Activated CD4-positive, alpha-beta memory T cell treated with anti-CD3 and anti-CD28 coated beads, Interleukin-2, amount 10 ng/mL, durations not matched to agents 7 days and 5 days (primary cell): ENCODE data around the gene PC. TPM values are rescaled to one million over a fixed set of nuclear protein-coding genes. Genes with fewer than 3 reads are reported as not detected.

Source experiments
- CTCF ChIA-PET: fragments of 350-600 bp; sonication (Branson Sonifier 250); formaldehyde crosslinking; loops from one replicate; lab custom pipeline; 2021; ENCODE audit warnings: antibody characterized with exemption, inconsistent platforms; lab: Charles Lee
- POLR2A ChIA-PET: fragments of 350-600 bp; sonication (Branson Sonifier 250); formaldehyde crosslinking; loops from one replicate; lab custom pipeline; 2021; ENCODE audit warnings: antibody characterized with exemption; lab: Charles Lee
- DNase-seq: peaks from one replicate; pipeline ENCODE4 v3.0.0-alpha.2; 2020
- H3K27ac Mint-ChIP-seq: one replicate; pipeline ENCODE4 v1.8.0; 2021; ENCODE audit warnings: mild to moderate bottlenecking, mixed read lengths
- H3K27me3 Mint-ChIP-seq: one replicate; pipeline ENCODE4 v1.8.0; 2021; ENCODE audit warnings: mixed read lengths
- H3K36me3 Mint-ChIP-seq: one replicate; pipeline ENCODE4 v1.8.0; 2021; ENCODE audit warnings: low read depth, mixed read lengths
- H3K4me1 Mint-ChIP-seq: one replicate; pipeline ENCODE4 v1.8.0; 2021; ENCODE audit warnings: mixed read lengths
- H3K4me3 Mint-ChIP-seq: one replicate; pipeline ENCODE4 v1.8.0; 2021; ENCODE audit warnings: mild to moderate bottlenecking, mixed read lengths
- H3K9me3 Mint-ChIP-seq: one replicate; pipeline ENCODE4 v1.8.0; 2021; ENCODE audit warnings: mixed read lengths
- total RNA-seq, 2 experiments: library from RNA; stranded (reverse); gene quantifications; one replicate each; pipeline ENCODE4 v1.2.3, GENCODE V29; 2021

PC gene
- total RNA-seq, 2 experiments from 2014 or later = 5.1 to 7.4 TPM

DNA sequence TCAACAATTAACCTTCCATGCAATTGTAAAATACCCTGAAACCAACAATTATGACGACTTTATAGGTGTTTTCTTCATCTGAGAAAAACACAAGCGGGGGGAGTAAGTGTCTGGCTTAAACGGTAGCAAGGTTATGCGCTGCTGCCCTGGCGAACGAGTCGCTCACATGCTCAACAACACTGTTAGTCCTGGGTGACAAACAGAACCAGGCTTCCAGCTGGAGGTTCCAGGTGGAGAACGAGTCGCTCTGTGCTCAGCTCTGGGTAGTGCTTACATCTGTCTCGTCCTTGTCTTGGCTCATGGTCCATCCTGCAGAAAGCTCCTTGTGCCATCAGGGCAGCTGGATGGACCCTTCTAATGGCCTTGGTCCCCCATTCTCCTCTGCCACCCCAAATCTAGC lies 48.2 kb downstream of the PC start:
- Mint-ChIP-seq H3K36me3 (no peaks in the 10 kb centered on the region), H3K4me1 (no peaks in the 10 kb centered on the region), H3K9me3 (no peaks in the 10 kb centered on the region), H3K27ac (no peak overlapping the region), H3K4me3 (no peak overlapping the region), H3K27me3 (no peaks in the 10 kb centered on the region)
- CTCF ChIA-PET = no interaction called here
- POLR2A ChIA-PET = no interaction called here
- no peak for DNase-seq

DNA sequence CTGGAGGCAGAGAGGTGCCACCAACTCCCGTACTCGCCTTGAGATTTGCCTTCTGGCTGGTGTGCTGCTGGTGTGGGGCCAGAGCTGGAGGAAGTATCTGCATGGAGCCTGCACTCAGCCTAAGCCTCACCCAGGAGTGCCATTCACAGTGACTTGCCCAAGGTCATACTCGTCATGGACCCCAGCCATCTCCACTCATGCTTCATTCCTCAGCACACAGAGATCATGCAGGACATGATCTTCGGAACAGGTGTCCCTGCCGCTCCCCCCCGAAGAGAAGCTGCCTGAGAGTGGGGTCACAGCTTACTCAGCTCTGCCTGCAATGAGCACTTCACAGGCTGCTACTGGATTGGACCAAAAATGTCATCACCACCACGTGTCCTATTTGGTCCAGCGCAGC lies 49.0 kb downstream of the PC start:
- DNase-seq = no peak
- ChIA-PET CTCF (no interaction called here), POLR2A (no interaction called here)
- Mint-ChIP-seq H3K4me3 (no peak overlapping the region), H3K4me1 (no peaks in the 10 kb centered on the region), H3K9me3 (no peaks in the 10 kb centered on the region), H3K27me3 (no peaks in the 10 kb centered on the region), H3K27ac (no peak overlapping the region), H3K36me3 (no peaks in the 10 kb centered on the region)

GRCh38 chr11:66907751-66908630 lies 50.2 kb downstream of the PC start:
- no peak for DNase-seq
- H3K9me3 Mint-ChIP-seq = no peaks in the 10 kb centered on the region
- no peak overlapping the region for H3K27ac Mint-ChIP-seq
- CTCF ChIA-PET = interaction anchor here (0.6 kb wide), 1 partner anchor 72 kb away, joined by 3 read pairs; no protein-coding TSS in a partner anchor
- POLR2A ChIA-PET = no interaction called here
- H3K36me3 Mint-ChIP-seq = no peaks in the 10 kb centered on the region
- no peak overlapping the region for H3K4me3 Mint-ChIP-seq
- H3K4me1 Mint-ChIP-seq = no peaks in the 10 kb centered on the region
- no peaks in the 10 kb centered on the region for H3K27me3 Mint-ChIP-seq

- no peaks in the 10 kb centered on the region for H3K4me1 Mint-ChIP-seq
- H3K27ac Mint-ChIP-seq = no peak overlapping the region
- ChIA-PET CTCF (interaction anchor here (0.5 to 0.6 kb wide), 2 partner anchors 34 to 683 kb away, joined by 3 to 6 read pairs; no protein-coding TSS in a partner anchor), POLR2A (no interaction called here)
- H3K9me3 Mint-ChIP-seq = no peaks in the 10 kb centered on the region
- no peaks in the 10 kb centered on the region for H3K27me3 Mint-ChIP-seq
- no peaks in the 10 kb centered on the region for H3K36me3 Mint-ChIP-seq
- no peak overlapping the region for H3K4me3 Mint-ChIP-seq
- no peak for DNase-seq
Observed at GRCh38 chr11:66906061-66906733, 52.0 kb downstream of the PC start.

- CTCF ChIA-PET = no interaction called here
- H3K36me3 Mint-ChIP-seq = no peaks in the 10 kb centered on the region
- H3K27me3 Mint-ChIP-seq = no peaks in the 10 kb centered on the region
- no peaks in the 10 kb centered on the region for H3K9me3 Mint-ChIP-seq
- POLR2A ChIA-PET = no interaction called here
- no peak for DNase-seq
- no peak overlapping the region for H3K27ac Mint-ChIP-seq
- H3K4me1 Mint-ChIP-seq = no peaks in the 10 kb centered on the region
- H3K4me3 Mint-ChIP-seq = no peak overlapping the region
Observed at GRCh38 chr11:66905631-66906030, 52.6 kb downstream of the PC start.

DNA sequence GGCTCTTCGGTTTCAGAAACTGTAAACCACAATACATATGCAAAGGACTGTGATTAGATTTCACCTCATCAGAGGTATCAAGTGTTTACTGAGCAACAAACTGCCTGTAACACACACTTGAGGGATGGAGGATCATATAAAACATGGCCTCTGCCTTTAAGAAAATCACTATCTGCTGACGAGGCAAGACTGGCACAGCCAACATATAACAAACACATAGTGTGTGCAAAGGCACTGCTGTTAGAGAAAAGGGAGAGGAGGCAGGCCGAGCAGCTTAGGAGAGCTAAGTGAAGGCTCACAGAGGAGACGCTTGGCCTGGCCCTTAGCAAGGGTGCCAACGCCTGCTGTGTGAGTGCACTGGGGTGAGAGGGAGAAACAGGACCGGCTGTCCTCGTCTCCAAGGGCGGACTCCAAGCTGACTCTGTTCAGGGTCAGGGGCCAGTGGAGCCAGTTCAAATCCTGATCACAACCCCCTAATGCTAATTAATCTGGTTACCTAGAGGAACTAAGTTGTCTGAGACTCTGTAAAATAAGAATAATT lies 53.1 kb downstream of the PC start:
- POLR2A ChIA-PET = no interaction called here
- H3K4me3 Mint-ChIP-seq = no peak overlapping the region
- no peak for DNase-seq
- CTCF ChIA-PET = no interaction called here
- no peaks in the 10 kb centered on the region for H3K27me3 Mint-ChIP-seq
- no peaks in the 10 kb centered on the region for H3K4me1 Mint-ChIP-seq
- no peaks in the 10 kb centered on the region for H3K36me3 Mint-ChIP-seq
- no peaks in the 10 kb centered on the region for H3K9me3 Mint-ChIP-seq
- H3K27ac Mint-ChIP-seq = no peak overlapping the region

DNA sequence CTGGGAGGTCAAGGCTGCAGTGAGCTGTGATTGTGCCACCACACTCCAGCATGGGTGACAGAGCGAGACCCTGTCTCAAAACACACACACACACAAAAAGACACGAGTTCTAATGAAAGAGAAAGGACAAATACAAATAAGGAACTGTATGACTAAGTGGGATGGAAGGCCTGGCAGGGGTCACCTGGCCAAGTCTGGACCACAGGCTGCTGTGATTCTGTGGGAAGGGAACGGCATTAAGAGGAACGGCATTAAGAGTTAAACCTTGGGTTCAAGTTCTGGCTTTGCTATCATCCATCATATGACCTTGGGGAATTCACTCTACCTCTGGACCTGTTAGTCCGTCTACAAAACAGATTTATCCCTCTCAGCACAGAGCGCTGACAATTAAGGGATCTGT lies 53.6 kb downstream of the PC start:
- POLR2A ChIA-PET = no interaction called here
- H3K36me3 Mint-ChIP-seq = no peaks in the 10 kb centered on the region
- H3K4me3 Mint-ChIP-seq = no peak overlapping the region
- no peaks in the 10 kb centered on the region for H3K4me1 Mint-ChIP-seq
- no peaks in the 10 kb centered on the region for H3K27me3 Mint-ChIP-seq
- H3K27ac Mint-ChIP-seq = no peak overlapping the region
- no peaks in the 10 kb centered on the region for H3K9me3 Mint-ChIP-seq
- no peak for DNase-seq
- CTCF ChIA-PET = no interaction called here

DNA sequence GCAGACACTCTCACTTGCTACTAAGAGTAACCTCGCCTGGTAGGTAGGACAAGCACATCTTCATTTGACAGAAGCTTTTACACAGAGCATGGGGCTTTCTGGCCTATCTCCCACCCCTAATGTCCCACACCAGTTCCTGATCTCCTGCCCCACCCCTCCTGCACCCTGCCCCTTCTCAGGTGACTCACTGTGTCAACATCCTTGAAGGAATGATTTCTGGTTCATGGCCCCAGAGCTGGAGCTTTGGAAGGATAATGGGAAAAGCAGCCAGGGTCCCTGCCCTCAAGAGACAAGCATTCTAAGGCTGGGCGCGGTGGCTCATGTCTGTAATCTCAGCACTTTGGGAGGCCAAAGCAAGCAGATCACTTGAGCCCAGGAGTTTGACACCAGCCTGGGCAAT lies 54.1 kb downstream of the PC start:
- no peak overlapping the region for H3K27ac Mint-ChIP-seq
- ChIA-PET POLR2A (no interaction called here), CTCF (interaction anchor here (0.9 to 1.3 kb wide), 2 partner anchors 20 to 23 kb away, joined by 3 to 4 read pairs; no protein-coding TSS in a partner anchor)

GRCh38 chr11:66902486-66903177 lies 55.6 kb downstream of the PC start:
- no peak for DNase-seq
- ChIA-PET POLR2A (interaction anchor here (1.3 to 1.5 kb wide), 2 partner anchors 10 to 69 kb away, joined by 3 read pairs; no protein-coding TSS in a partner anchor), CTCF (interaction anchor here (1.3 kb wide), 1 partner anchor 19 kb away, joined by 3 read pairs; no protein-coding TSS in a partner anchor)
- Mint-ChIP-seq H3K27ac (no peak overlapping the region), H3K9me3 (no peaks in the 10 kb centered on the region), H3K27me3 (no peaks in the 10 kb centered on the region), H3K36me3 (no peaks in the 10 kb centered on the region), H3K4me3 (no peak overlapping the region), H3K4me1 (no peaks in the 10 kb centered on the region)

More for the DNA sequence above, 54.1 kb downstream of the PC start:
- Mint-ChIP-seq H3K36me3 (no peaks in the 10 kb centered on the region), H3K4me3 (no peak overlapping the region), H3K4me1 (no peaks in the 10 kb centered on the region), H3K9me3 (no peaks in the 10 kb centered on the region), H3K27me3 (no peaks in the 10 kb centered on the region)
- no peak for DNase-seq

DNA sequence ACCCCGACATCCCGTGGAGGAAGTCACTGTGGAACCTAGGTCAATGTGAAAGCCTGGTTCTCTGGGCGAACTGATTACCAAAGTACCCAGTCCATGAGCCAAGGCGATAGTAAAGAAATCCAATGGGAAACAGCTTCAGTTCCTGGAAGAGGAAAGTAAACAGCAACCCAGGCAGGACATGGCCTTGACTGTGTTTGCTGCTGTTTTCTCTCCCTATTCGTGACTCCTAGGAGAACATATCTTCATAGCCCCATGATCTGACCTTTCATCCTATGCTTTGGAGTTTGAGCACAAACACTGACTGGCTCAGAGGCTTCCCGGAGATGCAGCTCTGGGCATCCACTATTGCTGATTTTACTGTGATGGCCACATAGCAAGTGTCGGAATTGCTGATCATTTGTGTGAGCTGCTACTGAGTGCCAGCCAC lies 56.2 kb downstream of the PC start:
- no peaks in the 10 kb centered on the region for H3K36me3 Mint-ChIP-seq
- no peak overlapping the region for H3K4me3 Mint-ChIP-seq
- H3K27me3 Mint-ChIP-seq = no peaks in the 10 kb centered on the region
- DNase-seq = no peak
- ChIA-PET CTCF (interaction anchor here (0.7 kb wide), 1 partner anchor 19 kb away, joined by 4 read pairs; no protein-coding TSS in a partner anchor), POLR2A (interaction anchor here (1.3 to 1.5 kb wide), 2 partner anchors 9 to 69 kb away, joined by 3 read pairs; no protein-coding TSS in a partner anchor)
- no peaks in the 10 kb centered on the region for H3K4me1 Mint-ChIP-seq
- H3K27ac Mint-ChIP-seq = no peak overlapping the region
- H3K9me3 Mint-ChIP-seq = no peaks in the 10 kb centered on the region

DNA sequence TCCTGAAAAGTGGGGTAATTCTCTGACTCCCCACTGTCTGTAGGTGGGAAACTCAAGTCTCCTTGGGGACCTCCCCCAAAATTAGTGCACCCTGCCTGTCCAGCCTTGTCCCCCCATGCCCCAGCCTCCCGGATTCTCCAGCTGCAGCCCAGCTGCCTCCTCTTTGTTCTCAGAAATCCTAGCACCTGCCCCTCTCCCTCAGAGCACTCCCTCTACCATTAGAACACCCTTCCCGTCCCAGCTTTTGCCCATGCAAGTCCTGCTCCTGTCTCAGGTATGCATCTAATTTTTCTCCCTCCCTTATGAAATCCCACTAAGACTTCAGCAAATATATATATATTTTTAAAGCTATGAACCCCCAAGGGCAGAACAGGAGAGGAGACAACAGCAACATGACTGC lies 64.0 kb downstream of the PC start:
- H3K36me3 Mint-ChIP-seq = no peaks in the 10 kb centered on the region
- no peak overlapping the region for H3K27ac Mint-ChIP-seq
- peaks cover 2% of the 10 kb centered on the region for H3K9me3 Mint-ChIP-seq
- no peak for DNase-seq
- ChIA-PET POLR2A (no interaction called here), CTCF (interaction anchor here (0.5 kb wide), 1 partner anchor 403 kb away, joined by 3 read pairs; no protein-coding TSS in a partner anchor)
- no peak overlapping the region for H3K4me3 Mint-ChIP-seq
- peaks cover 13% of the 10 kb centered on the region for H3K4me1 Mint-ChIP-seq
- peaks cover 12% of the 10 kb centered on the region for H3K27me3 Mint-ChIP-seq

GRCh38 chr11:66892911-66893310 lies 65.3 kb downstream of the PC start:
- Mint-ChIP-seq H3K9me3 (peaks cover 2% of the 10 kb centered on the region), H3K36me3 (no peaks in the 10 kb centered on the region), H3K4me3 (no peak overlapping the region), H3K4me1 (peaks cover 13% of the 10 kb centered on the region), H3K27ac (no peak overlapping the region), H3K27me3 (peaks cover 12% of the 10 kb centered on the region)
- ChIA-PET CTCF (no interaction called here), POLR2A (interaction anchor here (1.2 kb wide), 1 partner anchor 9 kb away, joined by 3 read pairs; no protein-coding TSS in a partner anchor)
- DNase-seq = no peak
